ENCODE data around the gene DTNB.

- TF ChIP-seq GATA2 (IDR thresholded peaks at IDR 0.05; ENCODE audit: low read depth, low read length) (no peak), GATA3 (IDR thresholded peaks at IDR 0.05; ENCODE audit: low read depth, low read length) (no peak)
These were observed 48.7 kb downstream of the DTNB start for GRCh38 chr2:25624635-25625034.
